Heart left ventricle (tissue), 13 donors: ENCODE measurements around the gene KIAA1671.

Experiments used
- POLR2A ChIP-seq, 2 donors: fragments of 450-650 bp; IDR thresholded peaks; one replicate each; pipeline ENCODE4 v1.6.1; 2017; ENCODE audit warnings: antibody characterized with exemption in 2 of 2, mild to moderate bottlenecking in 2 of 2, moderate library complexity in 2 of 2
- TF ChIP-seq, protein P1 (sequence below), 12 donors: fragments of 200-600 bp; sonication (generic) in 4 of 12; IDR thresholded peaks; one replicate each; pipeline versions ENCODE4 v1.5.0 to v1.8.0; 2018 to 2022; ENCODE audit warnings: antibody characterized with exemption in 12 of 12, mild to moderate bottlenecking in 5 of 12
- donor health status: ischemic (EF 13 %, LVEDD 7.1; RV severe dilation, severe dysfunction).
- donor health status: DM: no; HTN: yes; CAD: no.
- donor health status: DM: no; HTN: no; CAD: no.
- donor health status: ischemic (EF 25% LVEDD 6.9; RV normal size, moderate dysfunction).
- donor health status: ischemic (EF 25% LVEDD 5.7; RV mildly dilated, moderate dysfunction).
- donor health status: ischemic (EF 35%, LVEDD 5.7; RV mildly dilated, moderate dysfunction).
- donor health status: nonischemic (EF 11% LVEDD 7.7; RV severe dilation, severe dysfunction).
- donor health status: DM: yes; HTN: yes; CAD: no.
- donor health status: PGD.
- donor health status: ischemic (EF 29% LVEDD 5.4; RV normal size, mild dysfunction).
- donor health status: nonischemic (EF 23%, LVEDD 6.1; RV moderate dilation, normal function).

DNA sequence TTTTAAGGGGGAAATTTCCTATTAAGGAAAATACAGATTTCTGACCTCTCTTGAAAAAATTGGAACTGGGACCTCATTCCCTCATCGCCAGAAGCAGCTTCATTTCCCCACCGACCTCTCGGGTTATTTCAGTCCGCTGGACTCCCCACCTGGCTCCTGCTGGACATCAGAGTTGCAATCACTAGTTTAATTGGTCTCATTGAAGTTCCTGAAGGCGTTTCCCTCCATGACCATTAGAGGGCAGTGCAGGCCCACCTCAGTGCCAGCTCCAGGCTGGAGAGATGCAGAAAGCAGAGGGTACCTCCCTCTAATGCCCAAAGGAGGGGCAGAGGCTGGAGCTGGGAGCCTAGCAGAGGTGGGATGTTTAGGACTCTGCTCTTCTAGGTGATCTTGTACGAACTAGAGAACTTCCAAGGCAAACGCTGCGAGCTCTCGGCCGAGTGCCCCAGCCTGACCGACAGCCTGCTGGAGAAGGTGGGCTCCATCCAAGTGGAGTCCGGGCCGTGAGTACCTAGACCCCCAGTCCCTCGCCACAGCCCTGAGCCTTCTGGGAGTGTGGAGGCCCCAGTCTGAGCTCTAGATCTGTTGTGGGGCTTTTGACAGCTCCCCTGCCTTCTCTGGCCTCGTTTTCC is 249.9 kb downstream of the KIAA1671 start:
- TF ChIP-seq, protein P1, sequence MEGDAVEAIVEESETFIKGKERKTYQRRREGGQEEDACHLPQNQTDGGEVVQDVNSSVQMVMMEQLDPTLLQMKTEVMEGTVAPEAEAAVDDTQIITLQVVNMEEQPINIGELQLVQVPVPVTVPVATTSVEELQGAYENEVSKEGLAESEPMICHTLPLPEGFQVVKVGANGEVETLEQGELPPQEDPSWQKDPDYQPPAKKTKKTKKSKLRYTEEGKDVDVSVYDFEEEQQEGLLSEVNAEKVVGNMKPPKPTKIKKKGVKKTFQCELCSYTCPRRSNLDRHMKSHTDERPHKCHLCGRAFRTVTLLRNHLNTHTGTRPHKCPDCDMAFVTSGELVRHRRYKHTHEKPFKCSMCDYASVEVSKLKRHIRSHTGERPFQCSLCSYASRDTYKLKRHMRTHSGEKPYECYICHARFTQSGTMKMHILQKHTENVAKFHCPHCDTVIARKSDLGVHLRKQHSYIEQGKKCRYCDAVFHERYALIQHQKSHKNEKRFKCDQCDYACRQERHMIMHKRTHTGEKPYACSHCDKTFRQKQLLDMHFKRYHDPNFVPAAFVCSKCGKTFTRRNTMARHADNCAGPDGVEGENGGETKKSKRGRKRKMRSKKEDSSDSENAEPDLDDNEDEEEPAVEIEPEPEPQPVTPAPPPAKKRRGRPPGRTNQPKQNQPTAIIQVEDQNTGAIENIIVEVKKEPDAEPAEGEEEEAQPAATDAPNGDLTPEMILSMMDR (IDR thresholded peaks at IDR 0.05) = peak; percentile 75 to 93 (median 85)
- no peak for TF ChIP-seq POLR2A (IDR thresholded peaks at IDR 0.05)
